ENCODE data around the gene MYO18B. TPM values are rescaled to one million over a fixed set of nuclear protein-coding genes. Genes with fewer than 3 reads are reported as not detected.
"Not testable (repeated sequence)": the region's sequence is repeated elsewhere in the genome, so short reads cannot be mapped to it uniquely, and the experiment has no call there.

The MYO18B gene
- total RNA-seq, 1 experiment from 2014 or later = not detected

DNA sequence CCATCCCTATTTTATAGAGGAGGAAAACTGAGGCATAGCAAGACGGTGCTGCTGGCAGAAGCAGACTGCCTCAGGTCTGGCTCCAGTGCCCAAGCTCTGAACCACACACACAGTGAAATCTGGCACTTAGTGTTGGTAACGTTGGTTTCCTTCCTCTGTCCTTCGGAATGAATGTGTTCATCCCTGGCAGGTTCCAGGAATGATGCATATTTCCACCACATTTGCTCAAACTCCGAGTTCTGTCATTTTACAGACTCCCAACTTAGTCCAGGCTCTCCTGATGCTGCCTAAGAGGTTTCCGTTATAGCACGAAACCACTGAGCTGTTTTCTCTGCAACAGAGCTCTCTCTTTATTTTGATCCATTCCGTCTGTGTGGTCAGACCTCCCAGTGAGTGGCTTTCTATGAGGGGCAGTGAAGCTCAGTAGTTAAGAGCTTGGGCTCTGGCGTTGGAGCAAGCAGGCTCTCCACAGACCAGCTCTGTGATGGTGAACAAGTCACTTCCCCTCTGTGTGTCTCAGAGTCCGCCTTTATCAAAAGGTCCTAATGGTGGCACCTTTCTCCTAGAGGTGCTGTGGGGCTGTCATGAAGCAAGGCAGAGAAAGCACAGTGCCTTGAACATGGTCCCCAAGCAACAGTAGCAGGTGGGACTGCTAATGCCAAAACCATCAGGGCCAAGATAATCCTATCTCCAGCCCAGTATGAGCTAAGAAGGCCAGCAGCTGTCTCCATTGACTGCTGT, 200.3 kb downstream of the MYO18B start:
- DNase-seq (ENCODE audit: low spot score) = no peak

DNA sequence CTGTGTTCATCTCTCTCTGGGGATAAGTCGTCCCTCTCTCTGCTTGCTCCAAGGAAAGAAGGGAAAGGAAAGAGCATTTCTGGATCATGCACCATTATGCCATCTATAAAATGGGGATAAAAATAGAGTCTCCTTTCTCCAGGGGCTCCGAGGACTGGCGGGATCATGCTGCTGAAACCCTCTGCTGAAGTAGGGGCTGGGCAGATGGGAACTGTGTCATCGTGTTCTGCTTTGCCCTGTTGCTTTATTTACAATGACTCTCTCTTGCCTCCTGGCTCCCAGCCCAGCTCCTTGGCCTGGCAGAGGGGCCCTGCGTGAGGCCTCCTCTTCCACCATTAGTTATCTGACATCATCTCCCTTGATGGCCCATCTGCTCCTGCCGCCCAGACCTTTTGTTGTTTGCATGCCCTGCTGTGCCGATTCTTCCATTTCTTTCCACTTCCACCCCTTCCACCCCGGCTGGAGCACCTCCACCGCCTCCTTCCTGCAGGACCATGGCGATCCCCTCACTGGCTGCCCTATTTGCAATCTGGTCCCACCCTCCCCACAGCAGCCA, 200.9 kb downstream of the MYO18B start:
- no peak for DNase-seq (ENCODE audit: low spot score)

DNA sequence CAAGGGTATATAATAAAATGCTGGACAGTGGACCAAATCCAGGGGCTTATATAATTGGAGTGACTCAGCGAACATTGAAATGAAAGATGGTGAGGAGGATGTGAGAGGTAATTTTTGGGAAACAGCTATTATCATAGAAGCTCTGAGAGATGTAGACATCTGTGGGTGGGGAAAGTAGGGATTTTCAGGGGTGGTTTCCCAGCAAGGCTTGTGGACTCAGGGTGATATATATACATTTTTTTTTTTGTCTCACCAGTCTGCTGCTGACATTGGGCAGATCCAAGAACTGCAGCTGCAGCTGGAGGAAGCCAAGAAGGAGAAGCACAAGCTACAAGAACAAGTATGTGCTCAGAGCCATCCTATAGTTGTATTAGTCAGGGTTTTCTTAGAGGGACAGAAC, 208.1 kb downstream of the MYO18B start:
- DNase-seq (ENCODE audit: low spot score) = no peak

DNA sequence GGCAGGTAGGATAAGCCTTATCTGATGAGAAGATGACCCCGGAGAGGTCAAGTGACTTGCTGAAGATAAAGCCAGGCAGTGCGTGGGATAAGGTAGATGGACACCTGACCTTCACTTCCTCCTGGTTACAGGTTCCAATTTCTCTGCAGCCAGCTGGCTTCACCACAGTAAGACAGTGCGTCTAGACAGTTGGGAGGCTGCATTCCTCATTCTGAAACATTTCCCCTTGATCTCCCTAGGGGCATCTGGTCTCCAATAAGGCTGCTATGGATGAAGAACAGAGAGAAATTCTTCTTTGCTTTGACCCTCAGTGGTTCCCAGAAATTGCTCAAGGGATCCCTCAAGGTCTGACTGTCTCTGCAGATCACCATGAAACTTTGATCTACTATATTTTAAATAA, 211.3 kb downstream of the MYO18B start:
- no peak for DNase-seq (ENCODE audit: low spot score)

DNA sequence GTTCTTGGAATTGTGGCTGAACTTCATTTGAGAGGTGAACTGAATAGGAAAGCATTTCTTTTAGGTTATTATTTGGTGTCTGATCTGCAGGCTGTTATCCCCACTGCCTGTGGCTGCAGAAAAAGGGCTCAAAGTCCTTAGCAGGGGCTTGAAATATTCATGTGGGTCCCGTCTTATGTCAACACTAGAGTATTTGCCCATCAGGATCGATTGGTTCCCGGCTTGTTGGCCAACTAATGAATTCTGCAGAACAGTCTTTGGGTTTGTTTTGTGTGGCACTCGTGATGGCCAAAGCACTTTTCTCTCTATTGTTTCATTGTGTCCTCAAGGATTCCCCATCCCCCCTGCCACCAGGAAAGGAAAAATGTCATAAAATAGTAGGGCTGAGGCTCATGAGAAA, 211.9 kb downstream of the MYO18B start:
- DNase-seq (ENCODE audit: low spot score) = no peak

DNA sequence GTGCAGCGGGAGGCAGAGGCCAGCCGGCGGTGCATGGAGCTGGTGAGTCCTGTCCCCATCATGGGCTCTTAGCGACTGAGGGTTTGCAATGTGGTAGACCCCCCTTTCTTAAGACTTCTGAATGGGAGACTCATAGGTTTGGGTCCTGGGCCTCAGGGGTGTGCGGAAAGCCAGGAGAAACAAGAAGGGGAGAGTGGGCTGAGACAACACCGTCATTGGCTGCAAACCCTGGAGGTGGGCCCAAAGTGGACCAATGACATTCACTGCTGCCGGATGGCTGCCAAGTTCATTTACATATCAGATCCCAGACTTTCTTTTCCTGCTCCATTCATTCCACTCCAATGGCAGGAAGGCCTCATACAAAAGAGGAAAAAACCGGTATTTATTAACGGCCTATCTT, 213.3 kb downstream of the MYO18B start:
- no peak for DNase-seq (ENCODE audit: low spot score)

DNA sequence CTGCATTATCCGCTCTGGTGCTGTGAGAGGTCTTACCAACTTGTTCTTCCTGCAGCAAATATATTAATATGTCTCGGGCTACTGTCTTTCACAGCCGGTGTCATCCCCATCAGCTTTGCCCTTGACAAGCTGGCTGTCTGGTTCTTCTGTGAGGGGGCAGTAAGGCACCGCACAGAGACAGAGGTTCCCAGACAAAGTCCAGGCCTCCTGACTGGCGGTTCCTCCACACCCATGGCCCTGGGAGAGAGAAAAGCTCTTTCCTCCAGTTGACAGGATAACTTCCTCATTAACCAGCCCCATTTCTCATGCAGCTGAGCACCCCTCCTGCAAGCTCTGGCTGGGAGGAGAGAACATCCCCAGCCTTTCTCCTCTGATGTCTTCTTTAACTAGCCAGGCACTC, 214.8 kb downstream of the MYO18B start:
- DNase-seq (ENCODE audit: low spot score) = no peak

DNA sequence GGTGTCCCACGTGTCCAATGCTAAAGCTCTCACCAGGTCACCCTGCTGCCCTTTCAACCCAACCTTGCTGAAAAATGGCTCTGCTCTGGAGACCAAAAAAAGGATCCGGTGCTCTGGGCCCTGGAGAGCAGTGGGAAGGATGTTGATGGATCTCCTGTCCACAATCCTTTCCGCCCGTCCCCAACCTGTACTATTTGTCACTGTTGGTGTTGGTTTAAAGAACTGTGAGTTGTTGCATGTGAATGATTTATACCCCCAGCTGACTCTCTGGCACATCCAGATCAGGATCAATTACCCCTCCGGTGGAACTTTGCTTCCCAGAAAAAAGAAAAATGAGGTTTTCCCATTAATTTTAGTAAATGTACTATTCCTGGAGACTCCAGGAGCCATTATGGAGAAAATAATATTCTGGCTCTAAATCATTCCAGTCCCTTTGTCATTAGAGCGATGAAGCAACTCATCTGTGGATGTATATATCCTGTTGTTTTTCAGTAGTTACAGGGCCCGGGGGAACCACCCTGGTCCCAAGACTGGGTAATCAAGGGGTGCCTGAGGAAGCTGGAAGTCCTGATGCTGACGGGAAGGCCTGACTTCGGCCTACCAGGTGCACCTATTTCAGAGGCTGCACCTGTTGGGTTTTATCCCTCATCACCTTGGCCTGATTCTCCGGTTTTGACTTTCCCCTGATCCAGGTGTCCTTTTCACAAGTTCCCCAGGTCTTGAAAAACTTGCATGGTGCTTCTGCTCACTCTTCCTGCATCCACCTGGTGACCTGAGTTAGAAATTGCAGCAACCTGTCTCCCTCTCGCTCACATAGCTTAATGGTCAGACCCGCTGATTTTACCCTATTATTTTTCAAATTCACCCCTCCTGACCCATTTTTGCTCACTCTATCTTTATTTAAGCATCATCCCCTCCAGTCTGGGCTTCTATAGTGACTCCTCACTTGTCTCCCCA, 218.1 kb downstream of the MYO18B start:
- no peak for DNase-seq (ENCODE audit: low spot score)

DNA sequence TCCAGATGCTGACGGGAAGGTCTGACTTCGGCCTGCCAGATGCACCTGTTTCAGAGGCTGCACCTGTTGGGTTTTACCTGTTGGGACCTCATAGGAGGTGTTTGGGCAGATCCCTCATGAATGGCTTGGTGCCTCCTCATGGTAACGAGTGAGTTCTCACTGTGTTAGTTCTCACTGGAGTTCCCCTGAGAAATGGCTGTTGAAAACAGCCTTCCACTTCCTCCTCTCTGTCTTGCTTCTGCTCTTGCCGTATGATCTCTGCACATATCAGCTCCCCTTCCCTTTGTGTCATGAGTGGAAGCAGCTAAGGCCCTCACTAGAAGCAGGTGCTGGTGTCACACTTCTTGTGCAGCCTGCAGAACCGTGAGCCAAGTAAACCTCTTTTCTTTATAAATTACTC, 219.7 kb downstream of the MYO18B start:
- no peak for DNase-seq (ENCODE audit: low spot score)

DNA sequence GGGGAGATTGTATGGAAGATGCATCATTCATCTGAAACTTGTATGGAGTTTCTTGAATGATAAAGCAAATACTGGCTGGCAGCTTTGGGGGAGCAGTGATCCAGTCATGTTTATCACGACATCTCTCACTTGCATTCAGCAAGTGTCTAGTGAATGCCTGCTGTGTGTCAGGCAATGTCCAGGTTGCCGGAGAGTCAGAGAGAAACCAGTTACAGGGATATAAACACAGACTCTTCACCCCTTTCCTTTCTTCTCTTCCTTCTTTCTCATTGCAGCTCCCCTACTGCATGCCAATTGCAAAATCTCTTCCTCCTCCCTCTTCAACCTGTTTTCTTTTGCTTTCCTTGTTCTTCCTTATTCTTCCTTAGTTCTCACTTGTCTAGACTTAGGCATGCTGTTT, 220.7 kb downstream of the MYO18B start:
- no peak for DNase-seq (ENCODE audit: low spot score)

DNA sequence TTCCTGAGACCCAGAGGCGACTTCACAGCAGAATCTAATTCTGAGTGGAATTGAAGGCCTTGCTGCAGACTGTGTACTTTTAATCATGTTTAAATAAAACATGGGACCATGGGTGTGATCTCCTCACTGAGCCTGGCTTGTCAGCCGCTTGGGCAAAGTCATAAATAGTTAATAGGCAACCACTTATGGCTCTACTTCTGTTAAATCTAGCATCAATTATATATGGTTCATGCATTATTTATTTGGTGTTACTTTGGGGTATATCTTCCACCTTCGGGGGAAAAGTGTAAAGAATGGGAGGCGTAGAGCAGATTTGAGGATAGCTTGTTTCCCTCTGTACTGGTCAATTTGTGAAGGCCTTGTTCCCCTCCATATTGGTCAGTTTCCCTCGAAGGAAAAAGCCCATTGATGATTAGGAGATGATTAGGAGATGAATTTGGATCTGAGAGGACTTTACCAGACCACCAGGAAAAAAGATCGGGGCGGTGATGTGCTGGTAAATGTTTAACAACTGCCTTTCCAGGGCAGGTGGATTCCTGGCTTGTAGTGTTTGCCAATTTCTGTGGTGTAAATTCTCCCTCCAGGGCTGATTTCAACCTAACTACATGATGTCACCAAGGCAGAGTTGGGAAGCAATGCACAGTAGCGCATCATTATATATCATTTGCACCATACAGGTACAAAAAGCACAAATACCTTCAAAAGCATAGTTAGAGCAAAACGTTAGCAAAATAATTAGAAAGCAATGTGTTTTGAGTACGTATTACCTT, 223.2 kb downstream of the MYO18B start:
- no peak for DNase-seq (ENCODE audit: low spot score)

DNA sequence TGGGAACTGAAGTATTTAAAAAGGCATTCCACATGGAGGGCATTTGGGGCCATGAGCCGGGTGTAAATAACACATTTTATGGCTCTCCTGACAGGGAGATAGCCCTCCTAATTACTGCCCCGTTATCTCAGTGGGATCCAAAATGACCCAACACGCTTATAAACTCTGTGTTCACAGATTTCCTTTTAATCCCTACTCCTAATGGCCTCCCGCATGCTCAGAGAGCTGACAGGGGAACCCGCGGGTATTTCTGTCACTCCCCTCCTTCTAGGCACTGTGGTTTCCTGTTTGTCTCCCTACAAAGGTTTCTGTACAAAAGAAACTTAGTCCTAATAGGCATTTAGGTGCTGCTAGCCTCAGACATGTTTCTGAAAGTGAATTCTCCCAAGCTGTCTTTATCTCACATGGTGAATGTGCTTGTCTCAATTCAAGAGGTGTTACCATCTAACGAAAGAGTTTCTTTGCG, 224.5 kb downstream of the MYO18B start:
- no peak for DNase-seq (ENCODE audit: low spot score)

DNA sequence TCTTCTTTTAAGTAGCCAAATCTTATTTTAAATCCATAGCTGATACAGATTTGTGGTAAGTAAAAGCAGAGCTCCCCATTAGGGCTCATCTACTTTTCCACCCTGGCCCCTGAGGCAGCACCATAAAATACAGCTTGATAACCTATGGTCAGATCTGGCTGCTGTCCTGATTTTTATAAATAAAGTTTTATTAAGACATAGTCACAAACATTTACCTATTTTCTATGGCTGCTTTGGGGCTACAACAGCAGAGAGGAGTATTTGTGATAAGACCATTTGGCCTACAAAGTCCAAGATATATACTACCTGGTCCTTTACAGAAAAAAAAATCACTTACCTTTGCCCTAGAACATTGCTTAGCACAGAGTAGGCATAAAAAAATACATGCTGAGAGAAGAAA, 227.3 kb downstream of the MYO18B start:
- no peak for DNase-seq (ENCODE audit: low spot score)

DNA sequence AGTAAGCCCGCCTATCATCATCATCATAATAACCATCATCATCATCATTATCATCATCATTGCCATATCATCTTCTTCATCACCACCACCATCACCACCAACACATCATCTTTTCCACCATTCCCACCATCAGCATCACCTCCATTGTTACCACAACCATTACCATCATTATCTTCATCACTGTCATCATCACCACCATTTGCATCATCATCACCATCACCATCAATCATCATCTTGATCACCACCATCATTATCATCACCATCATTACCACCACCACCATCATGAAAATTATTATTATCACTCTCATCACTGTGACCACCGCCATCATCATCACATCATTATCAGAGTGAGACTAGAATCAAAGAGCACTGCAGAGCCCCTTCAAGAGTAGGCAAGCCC, 227.9 kb downstream of the MYO18B start:
- DNase-seq (ENCODE audit: low spot score) = no peak

DNA sequence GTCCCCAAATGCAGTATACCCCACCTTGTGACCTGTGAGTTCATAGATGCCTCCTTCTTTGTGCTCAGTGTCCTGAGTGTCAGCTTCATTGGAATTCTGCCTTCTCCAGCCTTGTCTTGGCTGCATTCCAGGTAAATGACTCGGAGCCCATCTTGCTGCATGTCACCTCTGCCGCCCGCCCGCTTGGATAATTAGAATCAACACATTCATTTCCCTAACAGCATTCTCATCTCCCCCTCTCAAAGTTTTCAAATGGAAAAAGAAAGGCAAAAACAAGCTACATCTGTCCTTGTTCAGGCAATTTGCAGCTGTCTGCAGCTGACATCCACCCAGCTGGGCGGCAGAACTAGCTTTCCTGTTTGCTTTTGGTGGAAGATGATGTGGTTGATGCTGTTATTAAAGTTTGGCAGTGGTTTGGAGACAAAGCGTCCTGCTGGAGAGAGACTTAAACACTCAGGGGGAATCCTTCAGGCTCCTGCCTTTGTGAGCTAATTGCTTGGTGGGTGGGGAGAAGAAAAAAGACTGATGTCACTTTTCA, 228.5 kb downstream of the MYO18B start:
- no peak for DNase-seq (ENCODE audit: low spot score)

DNA sequence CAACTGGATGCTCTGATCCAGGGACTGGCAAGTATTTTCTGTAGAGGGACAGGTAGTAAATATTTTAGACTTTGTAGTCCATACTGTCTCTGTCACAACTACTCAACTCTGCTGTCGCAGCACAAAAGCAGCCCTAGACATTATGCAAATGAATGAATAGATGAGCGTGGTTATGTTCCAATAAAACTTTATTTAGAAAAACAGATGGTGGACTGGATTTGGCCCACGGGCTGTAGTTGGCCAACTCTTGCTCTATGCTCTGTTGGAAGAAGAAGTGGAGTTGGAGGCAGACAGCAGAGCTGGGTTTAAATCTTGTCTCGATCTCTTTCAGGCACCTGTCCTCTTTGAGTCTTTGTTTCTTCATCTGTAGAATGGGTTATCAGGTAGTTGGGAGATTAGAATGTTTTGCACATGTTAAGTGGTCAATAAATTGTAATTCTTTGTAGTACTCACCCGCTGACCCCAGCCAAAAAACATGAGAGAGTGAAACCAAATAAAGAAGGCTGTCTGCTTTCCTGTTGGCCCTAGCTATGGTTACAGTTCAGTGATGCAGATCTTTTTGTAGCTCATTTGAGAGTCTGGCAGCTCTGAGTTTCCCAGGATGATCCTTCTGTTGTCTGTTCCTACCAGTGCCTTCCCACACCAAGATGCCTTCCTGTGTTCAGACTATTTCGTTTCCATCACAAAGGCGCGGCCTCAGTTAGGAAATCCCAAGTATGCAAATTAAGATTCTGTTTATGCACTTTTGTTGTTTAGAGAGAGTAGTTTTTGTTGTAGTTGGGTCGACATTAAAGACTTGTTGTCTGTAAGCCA, 229.2 kb downstream of the MYO18B start:
- no peak for DNase-seq (ENCODE audit: low spot score)

DNA sequence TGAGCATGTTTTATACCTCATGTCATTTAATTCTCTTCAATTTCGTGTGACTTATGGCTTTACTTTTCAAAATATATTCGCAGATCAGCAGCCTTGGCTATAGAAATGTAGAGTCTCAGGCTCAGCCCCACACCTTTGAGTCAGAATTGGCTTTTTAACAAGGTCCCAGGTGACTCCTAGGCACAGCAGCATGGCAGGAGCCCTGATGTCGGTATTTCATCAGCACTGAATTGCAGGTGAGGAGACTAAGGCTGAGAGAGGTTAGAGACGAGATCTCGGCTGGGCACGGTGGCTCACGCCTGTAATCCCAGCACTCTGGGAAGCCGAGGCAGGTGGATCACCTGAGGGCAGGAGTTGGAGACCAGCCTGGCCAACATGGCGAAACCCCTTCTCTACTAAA, 230.4 kb downstream of the MYO18B start:
- DNase-seq (ENCODE audit: low spot score) = no peak

DNA sequence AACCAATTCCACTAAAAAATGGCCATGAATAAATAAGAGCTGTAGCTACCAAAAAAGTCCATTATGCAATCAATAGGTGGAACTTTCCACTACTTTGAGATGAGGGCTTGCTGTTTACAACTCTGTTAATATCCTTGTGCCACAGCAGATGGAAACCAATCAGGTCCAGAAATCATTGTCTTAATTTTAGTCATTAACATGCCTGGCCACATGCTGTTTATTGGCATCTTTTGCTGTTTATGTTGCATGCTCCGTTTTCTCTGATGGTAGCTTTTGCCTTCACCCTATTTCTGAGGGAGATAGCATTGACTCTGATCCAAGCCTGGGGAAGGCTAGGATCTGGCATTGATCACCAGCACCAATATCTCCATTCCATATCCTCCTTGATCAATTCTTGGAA, 234.4 kb downstream of the MYO18B start:
- DNase-seq (ENCODE audit: low spot score) = no peak

DNA sequence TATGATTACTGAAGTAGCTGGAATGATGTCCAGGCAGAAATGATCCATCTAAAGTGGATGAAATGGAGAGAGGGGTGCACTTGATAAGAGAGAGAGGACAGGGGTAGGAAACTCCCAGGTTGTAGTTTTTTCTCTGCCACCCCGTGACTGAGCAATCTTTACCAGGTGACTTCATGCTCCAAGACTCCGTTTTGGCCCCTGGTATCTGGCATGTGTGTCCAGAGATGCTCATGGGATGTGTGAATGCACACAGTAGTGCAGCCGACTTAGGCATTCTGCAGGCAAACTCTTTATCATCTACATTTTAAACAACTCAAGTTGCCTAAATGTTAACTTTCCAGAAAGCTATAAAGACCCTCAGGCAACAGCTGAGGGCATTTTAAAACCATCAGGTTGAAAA, 238.0 kb downstream of the MYO18B start:
- no peak for DNase-seq (ENCODE audit: low spot score)

DNA sequence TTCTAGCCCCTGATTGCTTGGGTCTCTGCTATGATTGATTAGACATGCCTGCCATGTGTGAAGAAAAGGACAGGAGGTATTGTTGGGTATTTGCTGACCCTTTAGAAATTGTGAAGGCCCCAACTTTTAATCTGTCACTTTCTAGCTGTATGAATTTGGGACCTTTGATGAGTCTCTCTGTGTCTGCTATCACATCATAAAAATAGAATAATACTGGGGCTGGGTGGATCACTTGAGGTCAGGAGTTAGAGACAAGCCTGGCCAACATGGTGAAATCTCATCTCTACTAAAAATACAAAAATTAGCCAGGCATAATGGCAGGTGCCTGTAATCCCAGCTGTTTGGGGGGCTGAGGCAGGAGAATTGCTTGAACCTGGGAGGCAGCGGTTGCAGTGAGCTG, 242.9 kb downstream of the MYO18B start:
- not testable (repeated sequence) for DNase-seq (ENCODE audit: low spot score)

DNA sequence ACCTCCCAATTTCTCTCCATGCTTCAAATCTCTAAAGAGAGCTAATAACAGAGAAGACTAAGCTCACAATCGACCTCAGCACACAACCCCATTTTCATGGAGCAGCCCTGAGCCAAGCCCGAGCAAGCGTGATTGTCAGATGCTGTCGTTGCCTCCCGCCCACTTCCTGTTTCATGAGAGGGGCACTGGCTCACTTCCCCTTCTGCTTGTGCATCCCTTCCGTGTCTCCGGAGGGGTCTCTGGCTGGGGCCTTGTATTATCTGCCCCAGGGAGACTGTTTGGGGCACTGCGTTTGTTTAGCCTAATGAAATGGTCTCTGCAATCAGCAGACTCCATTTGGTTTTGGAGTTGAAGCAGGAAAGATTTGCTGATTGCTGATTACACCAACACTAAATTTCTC, 246.0 kb downstream of the MYO18B start:
- DNase-seq (ENCODE audit: low spot score) = no peak

Measured in HT-29 (cell line).